K562 (cell line): Measurements from ENCODE around the gene SRPK2. TPM values are rescaled to one million over a fixed set of nuclear protein-coding genes. Genes with fewer than 3 reads are reported as not detected.
A peak's percentile ranks its signal among the peaks of the same experiment; 100 is the strongest.

Experiments used
- ATAC-seq: fragments of 200-7000 bp; cut with Tn5 transposase; 3 replicates; pipeline ENCODE4 v1.9.1; 2020; ENCODE audit warnings: moderate library complexity
- BruUV-seq: library from RNA; stranded (reverse); fragments of 400-500 nt; replicated peaks from 2 replicates; lab custom pipeline; 2021; lab: Mats Ljungman, UMichigan
- CTCF ChIA-PET: fragments of 300-600 bp; formaldehyde crosslinking; extraction: SDS; loops from one replicate; lab custom pipeline; 2021; ENCODE audit warnings: low intra/inter-chr PET ratio; lab: Yijun Ruan, JAX
- POLR2A ChIA-PET: fragments of 300-600, 350-650 bp; sonication (Branson Sonifier 250); formaldehyde crosslinking; extraction: SDS; loops from one replicate; lab custom pipeline; 2021; ENCODE audit warnings: antibody characterized with exemption, inconsistent platforms; lab: Yijun Ruan, JAX
- DNase-seq, 4 experiments: peaks; one replicate each; pipeline versions ENCODE4 v3.0.0 to v3.0.0-alpha.2; 2011 to 2018; ENCODE audit warnings: low spot score in 3 of 4, mixed read lengths in 3 of 4; ENCODE audit errors: extremely low read depth in 1 of 4
- FAIRE-seq: peaks from 2 replicates; lab custom pipeline; 2011; peaks lifted over from hg19 to GRCh38; lab: Jason Lieb, UNC
- H2AFZ ChIP-seq: 2 replicates; pipeline ENCODE4 v1.6.0; 2011; ENCODE audit warnings: low read depth, low read length, control low read depth, inconsistent platforms
- H3K27ac ChIP-seq: fragments of 200-600 bp; 3 replicates; pipeline ENCODE4 v1.8.0; 2011; ENCODE audit warnings: low read depth, mild to moderate bottlenecking, control low read depth, inconsistent platforms, low read length, moderate library complexity, mixed read lengths; ENCODE audit errors: extremely low read depth
- H3K27me3 ChIP-seq, 2 experiments: fragments of 300-600 bp in 1 of 2; 2 replicates in 1 of 2; 3 replicates in 1 of 2; pipeline versions ENCODE4 v1.6.0 to v1.8.0; 2011; ENCODE audit warnings: inconsistent platforms in 2 of 2, low read length in 2 of 2, mild to moderate bottlenecking in 1 of 2, mixed read lengths in 1 of 2, moderate library complexity in 1 of 2; ENCODE audit not compliant: control insufficient read depth in 2 of 2, insufficient read depth in 2 of 2
- H3K36me3 ChIP-seq: fragments of 300-600 bp; 3 replicates; pipeline ENCODE4 v1.8.0; 2011; ENCODE audit warnings: mild to moderate bottlenecking, low read length, inconsistent platforms; ENCODE audit not compliant: control insufficient read depth, insufficient read depth
- H3K4me1 ChIP-seq, 2 experiments: fragments of 200-600 bp in 1 of 2; replicated peaks in 1 of 2; 2 replicates in 1 of 2; 3 replicates in 1 of 2; pipeline versions ENCODE4 v1.5.1 to v1.8.0; 2011; ENCODE audit warnings: inconsistent platforms in 2 of 2, low read length in 2 of 2, mild to moderate bottlenecking in 1 of 2, mixed read lengths in 1 of 2, moderate library complexity in 1 of 2; ENCODE audit not compliant: control insufficient read depth in 2 of 2, insufficient read depth in 2 of 2
- H3K4me2 ChIP-seq: 2 replicates; pipeline ENCODE4 v1.6.1; 2011; ENCODE audit warnings: low read length, control low read depth, inconsistent platforms, mixed read lengths; ENCODE audit not compliant: insufficient read depth
- H3K4me3 ChIP-seq: fragments of 200-600 bp; sonication (generic), shearing (Covaris generic); 2 replicates; pipeline ENCODE4 v1.5.1; 2016; ENCODE audit warnings: control low read depth, inconsistent platforms
- H3K79me2 ChIP-seq: fragments of 200-600 bp; 3 replicates; pipeline ENCODE4 v1.8.0; 2011; ENCODE audit warnings: low read length, inconsistent platforms; ENCODE audit not compliant: control insufficient read depth, insufficient read depth
- H3K9ac ChIP-seq, 2 experiments: 2 replicates each; pipeline versions ENCODE4 v1.6.0 to v1.6.1; 2011; ENCODE audit warnings: low read depth in 2 of 2, low read length in 2 of 2, control low read depth in 1 of 2, inconsistent platforms in 1 of 2, mild to moderate bottlenecking in 1 of 2, mixed read lengths in 1 of 2; ENCODE audit not compliant: insufficient read depth in 1 of 2
- H3K9me1 ChIP-seq: one replicate; pipeline ENCODE4 v1.6.0; 2011; ENCODE audit warnings: inconsistent platforms, mild to moderate bottlenecking, low read length, moderate library complexity; ENCODE audit not compliant: control insufficient read depth, insufficient read depth
- H3K9me3 ChIP-seq: replicated peaks from 2 replicates; pipeline ENCODE4 v1.5.1; 2011; ENCODE audit warnings: low read depth, low read length, inconsistent platforms; ENCODE audit not compliant: control insufficient read depth, insufficient read depth
- H4K20me1 ChIP-seq: replicated peaks from 2 replicates; pipeline ENCODE4 v1.6.1; 2011; ENCODE audit warnings: low read length, inconsistent platforms, mixed read lengths; ENCODE audit not compliant: control insufficient read depth, insufficient read depth
- POLR2H ChIP-seq: IDR thresholded peaks from 2 replicates; pipeline ENCODE4 v1.6.1; 2016; ENCODE audit warnings: missing genetic modification characterization, low read depth, mild to moderate bottlenecking, control low read depth, missing compliant biosample characterization, moderate library complexity
- WGBS: fragments of 100-300 bp; shearing (Covaris generic); methylation state at CpG from one replicate; pipeline ENCODE4 v1.1.6; 2016; ENCODE audit warnings: low coverage, mixed read lengths; ENCODE audit not compliant: insufficient coverage; ENCODE audit errors: missing lambda C conversion rate; 5-methylcytosine and 5-hydroxymethylcytosine counted together
- in situ Hi-C: fragments of 300-500 bp; cut with MboI; formaldehyde crosslinking; loops from 4 replicates; pipeline ENCODE4 v1.15.0; 2018; ENCODE audit warnings: inconsistent platforms, mixed read lengths
- intact Hi-C: fragments of 100-400 bp; cut with micrococcal nuclease; formaldehyde crosslinking; loops from 2 replicates; pipeline ENCODE4 v1.14.2; 2022
- polyA plus RNA-seq, 8 experiments: library from polyadenylated mRNA; depleted of rRNA in 4 of 8; stranded (reverse) in 5 of 8; unstranded in 3 of 8; fragments of >200 nt; fragmentation: Nextera tagmentation in 2 of 8; fragmentation: Illumina TruSeq in 1 of 8; extraction: Ambion mirVana in 2 of 8; extraction: Trizol in 1 of 8; gene quantifications; 2 replicates each; pipeline versions ENCODE4 v1.2.1 to v1.2.3, GENCODE V29; 2011 to 2014; ENCODE audit warnings: inconsistent platforms in 1 of 8, missing spikeins in 1 of 8
- total RNA-seq, 7 experiments: library from RNA; depleted of rRNA in 6 of 7; stranded (reverse); fragments of >200 nt in 6 of 7; fragmentation: Illumina TruSeq in 2 of 7; extraction: Trizol in 2 of 7; gene quantifications; 2 replicates each; pipeline versions ENCODE4 v1.2.1 to v1.2.3, GENCODE V29; 2011 to 2021; ENCODE audit warnings: low replicate concordance in 1 of 7
- TF ChIP-seq, protein P1 (sequence below): sonication (generic); formaldehyde crosslinking; IDR thresholded peaks from 2 replicates; pipeline ENCODE4 v1.8.1; 2023; ENCODE audit warnings: mild to moderate bottlenecking, missing genetic modification reagents
- TF ChIP-seq, protein P2 (sequence below): sonication (generic); formaldehyde crosslinking; IDR thresholded peaks from 2 replicates; pipeline ENCODE4 v1.8.0; 2022; ENCODE audit warnings: mild to moderate bottlenecking, low read depth, missing genetic modification reagents
- TF ChIP-seq, protein P3 (sequence below): fragments of 450-650 bp; IDR thresholded peaks from 2 replicates; pipeline ENCODE4 v1.6.1; 2017; ENCODE audit warnings: mild to moderate bottlenecking, moderate library complexity
- TF ChIP-seq, protein P4 (sequence below): fragments of 450-650 bp; formaldehyde crosslinking; IDR thresholded peaks from 2 replicates; pipeline ENCODE4 v1.4.0; 2022; ENCODE audit warnings: missing genetic modification characterization
- TF ChIP-seq, protein P5 (sequence below): fragments of 250-450 bp; sonication (Bioruptor Pico); IDR thresholded peaks from 2 replicates; pipeline ENCODE4 v1.4.0; 2020

The SRPK2 gene
- total and polyA plus RNA-seq, 9 of the 15 experiments (the other 6 are each of a cell fraction or from before 2014, with no cell fraction given): 21.5 to 44.7 (median 33.3) TPM

DNA sequence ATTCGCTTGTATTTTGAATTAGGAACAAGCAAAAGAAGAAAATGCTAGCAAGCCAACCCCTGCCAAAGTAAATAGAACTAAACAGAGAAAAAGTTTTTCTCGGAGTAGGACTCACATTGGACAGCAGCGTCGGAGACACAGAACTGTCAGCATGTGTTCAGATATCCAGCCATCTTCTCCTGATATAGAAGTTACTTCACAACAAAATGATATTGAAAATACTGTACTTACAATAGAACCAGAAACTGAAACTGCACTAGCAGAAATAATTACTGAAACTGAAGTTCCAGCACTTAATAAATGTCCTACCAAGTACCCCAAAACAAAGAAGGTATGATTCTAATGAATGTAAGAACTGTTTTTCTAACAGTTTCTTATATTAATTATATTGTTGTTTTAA, 286.9 kb downstream of the SRPK2 start (continued):
- TF ChIP-seq, protein P1, sequence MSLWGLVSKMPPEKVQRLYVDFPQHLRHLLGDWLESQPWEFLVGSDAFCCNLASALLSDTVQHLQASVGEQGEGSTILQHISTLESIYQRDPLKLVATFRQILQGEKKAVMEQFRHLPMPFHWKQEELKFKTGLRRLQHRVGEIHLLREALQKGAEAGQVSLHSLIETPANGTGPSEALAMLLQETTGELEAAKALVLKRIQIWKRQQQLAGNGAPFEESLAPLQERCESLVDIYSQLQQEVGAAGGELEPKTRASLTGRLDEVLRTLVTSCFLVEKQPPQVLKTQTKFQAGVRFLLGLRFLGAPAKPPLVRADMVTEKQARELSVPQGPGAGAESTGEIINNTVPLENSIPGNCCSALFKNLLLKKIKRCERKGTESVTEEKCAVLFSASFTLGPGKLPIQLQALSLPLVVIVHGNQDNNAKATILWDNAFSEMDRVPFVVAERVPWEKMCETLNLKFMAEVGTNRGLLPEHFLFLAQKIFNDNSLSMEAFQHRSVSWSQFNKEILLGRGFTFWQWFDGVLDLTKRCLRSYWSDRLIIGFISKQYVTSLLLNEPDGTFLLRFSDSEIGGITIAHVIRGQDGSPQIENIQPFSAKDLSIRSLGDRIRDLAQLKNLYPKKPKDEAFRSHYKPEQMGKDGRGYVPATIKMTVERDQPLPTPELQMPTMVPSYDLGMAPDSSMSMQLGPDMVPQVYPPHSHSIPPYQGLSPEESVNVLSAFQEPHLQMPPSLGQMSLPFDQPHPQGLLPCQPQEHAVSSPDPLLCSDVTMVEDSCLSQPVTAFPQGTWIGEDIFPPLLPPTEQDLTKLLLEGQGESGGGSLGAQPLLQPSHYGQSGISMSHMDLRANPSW (CRISPR knock-in tag): no peak
- TF ChIP-seq, protein P2, sequence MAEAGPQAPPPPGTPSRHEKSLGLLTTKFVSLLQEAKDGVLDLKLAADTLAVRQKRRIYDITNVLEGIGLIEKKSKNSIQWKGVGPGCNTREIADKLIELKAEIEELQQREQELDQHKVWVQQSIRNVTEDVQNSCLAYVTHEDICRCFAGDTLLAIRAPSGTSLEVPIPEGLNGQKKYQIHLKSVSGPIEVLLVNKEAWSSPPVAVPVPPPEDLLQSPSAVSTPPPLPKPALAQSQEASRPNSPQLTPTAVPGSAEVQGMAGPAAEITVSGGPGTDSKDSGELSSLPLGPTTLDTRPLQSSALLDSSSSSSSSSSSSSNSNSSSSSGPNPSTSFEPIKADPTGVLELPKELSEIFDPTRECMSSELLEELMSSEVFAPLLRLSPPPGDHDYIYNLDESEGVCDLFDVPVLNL (CRISPR knock-in tag): no peak
- TF ChIP-seq, protein P3, sequence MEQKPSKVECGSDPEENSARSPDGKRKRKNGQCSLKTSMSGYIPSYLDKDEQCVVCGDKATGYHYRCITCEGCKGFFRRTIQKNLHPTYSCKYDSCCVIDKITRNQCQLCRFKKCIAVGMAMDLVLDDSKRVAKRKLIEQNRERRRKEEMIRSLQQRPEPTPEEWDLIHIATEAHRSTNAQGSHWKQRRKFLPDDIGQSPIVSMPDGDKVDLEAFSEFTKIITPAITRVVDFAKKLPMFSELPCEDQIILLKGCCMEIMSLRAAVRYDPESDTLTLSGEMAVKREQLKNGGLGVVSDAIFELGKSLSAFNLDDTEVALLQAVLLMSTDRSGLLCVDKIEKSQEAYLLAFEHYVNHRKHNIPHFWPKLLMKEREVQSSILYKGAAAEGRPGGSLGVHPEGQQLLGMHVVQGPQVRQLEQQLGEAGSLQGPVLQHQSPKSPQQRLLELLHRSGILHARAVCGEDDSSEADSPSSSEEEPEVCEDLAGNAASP: no peak

DNA sequence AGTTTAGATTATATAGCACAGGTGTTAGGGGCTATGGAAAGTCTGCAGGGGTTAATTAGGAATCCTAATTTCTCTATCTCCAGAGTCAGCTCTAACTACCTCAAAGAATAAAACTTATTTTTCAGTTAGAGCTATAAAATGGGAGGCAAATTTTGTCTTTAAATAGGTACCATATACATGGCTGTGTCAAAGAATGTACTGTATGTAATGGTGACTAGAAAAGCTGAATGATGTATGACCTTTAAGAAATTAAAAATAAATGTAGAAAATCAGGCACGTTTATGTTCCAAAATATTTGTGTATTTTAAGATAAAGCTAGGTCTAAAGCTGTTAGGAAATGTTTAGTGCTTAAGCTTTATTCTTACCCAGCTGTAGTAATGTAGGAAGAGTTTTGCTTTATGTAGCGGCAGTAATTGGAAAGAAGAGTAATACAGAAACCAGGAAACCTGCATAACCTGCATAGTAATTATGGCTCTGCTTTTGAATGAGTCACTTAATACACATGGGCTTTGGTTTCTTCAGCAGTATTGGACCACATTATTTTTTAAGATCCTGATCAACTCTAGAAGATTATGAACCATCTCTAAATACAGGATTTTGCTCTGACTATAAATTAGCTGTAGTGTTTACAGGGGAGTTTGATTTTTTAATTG, 289.7 kb downstream of the SRPK2 start:
- Histone ChIP-seq H3K4me3 (no peak overlapping the region), H3K36me3 (peaks cover 78% of the 10 kb centered on the region), H3K4me2 (no peak overlapping the region), H3K9me3 (no peaks in the 10 kb centered on the region), H3K27me3 (no peaks in the 10 kb centered on the region), H3K79me2 (0 out of 3 replicates have a peak, but pooled peaks cover 5% of the 10 kb centered on the region), H4K20me1 (no peaks in the 10 kb centered on the region), H3K27ac (no peak overlapping the region), H3K9me1 (no peaks in the 10 kb centered on the region), H3K9ac (no peak overlapping the region), H3K4me1 (no peaks in the 10 kb centered on the region), H2AFZ (no peak overlapping the region)
- ChIA-PET POLR2A (interaction anchor here (1.3 kb wide), 2 partner anchors 10 to 85 kb away, joined by 3 read pairs; partner anchors contain the start of gene KMT2E), CTCF (no interaction called here)
- in situ Hi-C loops (no loop called here), intact Hi-C loops (no loop called here)
- DNase-seq (no peak), ATAC-seq (no peak; the same call in 2 of the 3 replicates), FAIRE-seq (no peak)
- TF ChIP-seq, protein P4, sequence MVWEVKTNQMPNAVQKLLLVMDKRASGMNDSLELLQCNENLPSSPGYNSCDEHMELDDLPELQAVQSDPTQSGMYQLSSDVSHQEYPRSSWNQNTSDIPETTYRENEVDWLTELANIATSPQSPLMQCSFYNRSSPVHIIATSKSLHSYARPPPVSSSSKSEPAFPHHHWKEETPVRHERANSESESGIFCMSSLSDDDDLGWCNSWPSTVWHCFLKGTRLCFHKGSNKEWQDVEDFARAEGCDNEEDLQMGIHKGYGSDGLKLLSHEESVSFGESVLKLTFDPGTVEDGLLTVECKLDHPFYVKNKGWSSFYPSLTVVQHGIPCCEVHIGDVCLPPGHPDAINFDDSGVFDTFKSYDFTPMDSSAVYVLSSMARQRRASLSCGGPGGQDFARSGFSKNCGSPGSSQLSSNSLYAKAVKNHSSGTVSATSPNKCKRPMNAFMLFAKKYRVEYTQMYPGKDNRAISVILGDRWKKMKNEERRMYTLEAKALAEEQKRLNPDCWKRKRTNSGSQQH (CRISPR knock-in tag): no peak
- peak; percentile 47; the same call in 1 of the 2 replicates for TF ChIP-seq POLR2H (tag)
- TF ChIP-seq, protein P5, sequence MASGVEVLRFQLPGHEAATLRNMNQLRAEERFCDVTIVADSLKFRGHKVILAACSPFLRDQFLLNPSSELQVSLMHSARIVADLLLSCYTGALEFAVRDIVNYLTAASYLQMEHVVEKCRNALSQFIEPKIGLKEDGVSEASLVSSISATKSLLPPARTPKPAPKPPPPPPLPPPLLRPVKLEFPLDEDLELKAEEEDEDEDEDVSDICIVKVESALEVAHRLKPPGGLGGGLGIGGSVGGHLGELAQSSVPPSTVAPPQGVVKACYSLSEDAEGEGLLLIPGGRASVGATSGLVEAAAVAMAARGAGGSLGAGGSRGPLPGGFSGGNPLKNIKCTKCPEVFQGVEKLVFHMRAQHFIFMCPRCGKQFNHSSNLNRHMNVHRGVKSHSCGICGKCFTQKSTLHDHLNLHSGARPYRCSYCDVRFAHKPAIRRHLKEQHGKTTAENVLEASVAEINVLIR: no peak
- 81% methylated on average over 2 of the region's 2 CpGs for WGBS
- BruUV-seq: no TSS peak
